Ectodermal cell (in vitro differentiated cells): Measurements from ENCODE around the gene TANK.
A peak's percentile ranks its signal among the peaks of the same experiment; 100 is the strongest.

Source experiments
- H3K27ac ChIP-seq: 2 replicates; pipeline ENCODE4 v1.7.0; 2013; ENCODE audit warnings: mild to moderate bottlenecking, low read depth, low read length; ENCODE audit not compliant: insufficient read depth, poor library complexity, severe bottlenecking
- H3K27me3 ChIP-seq: 2 replicates; pipeline ENCODE4 v1.7.0; 2013; ENCODE audit warnings: mild to moderate bottlenecking, low read length; ENCODE audit not compliant: insufficient read depth, control insufficient read depth, poor library complexity, severe bottlenecking
- H3K36me3 ChIP-seq: one replicate; pipeline ENCODE4 v1.7.0; 2013; ENCODE audit warnings: low read length; ENCODE audit not compliant: control insufficient read depth, insufficient read depth
- H3K4me1 ChIP-seq: one replicate; pipeline ENCODE4 v1.7.0; 2013; ENCODE audit warnings: low read length; ENCODE audit not compliant: control insufficient read depth, insufficient read depth
- H3K4me3 ChIP-seq: 2 replicates; pipeline ENCODE4 v1.7.0; 2013; ENCODE audit warnings: low read depth, low read length, control low read depth; ENCODE audit not compliant: insufficient read depth
- H3K9me3 ChIP-seq: 2 replicates; pipeline ENCODE4 v1.7.0; 2013; ENCODE audit warnings: mild to moderate bottlenecking, low read length, moderate library complexity; ENCODE audit not compliant: control insufficient read depth
- WGBS, 2 experiments: methylation state at CpG; one replicate each; pipeline ENCODE4 v1.1.7; 2013; ENCODE audit warnings: missing lambda C conversion rate in 2 of 2; 5-methylcytosine and 5-hydroxymethylcytosine counted together

Gene TANK

GRCh38 chr2:161223139-161223732 is 63.0 kb downstream of the TANK start:
- Histone ChIP-seq H3K36me3 (no peaks in the 10 kb centered on the region), H3K27me3 (no peaks in the 10 kb centered on the region), H3K4me1 (no peaks in the 10 kb centered on the region), H3K27ac (no peak overlapping the region), H3K4me3 (no peak overlapping the region), H3K9me3 (no peaks in the 10 kb centered on the region)
- WGBS, 2 experiments: 69% methylated on average over 3 of the region's 3 CpGs; no CpG with 5 or more reads in 1 of the 2 experiments

GRCh38 chr2:161228511-161229240 is 68.4 kb downstream of the TANK start:
- WGBS, 2 experiments: 92 to 98% methylated on average over 6 of the region's 6 CpGs
- Histone ChIP-seq H3K4me1 (no peaks in the 10 kb centered on the region), H3K9me3 (no peaks in the 10 kb centered on the region), H3K4me3 (no peak overlapping the region), H3K27me3 (no peaks in the 10 kb centered on the region), H3K36me3 (no peaks in the 10 kb centered on the region), H3K27ac (no peak overlapping the region)

DNA sequence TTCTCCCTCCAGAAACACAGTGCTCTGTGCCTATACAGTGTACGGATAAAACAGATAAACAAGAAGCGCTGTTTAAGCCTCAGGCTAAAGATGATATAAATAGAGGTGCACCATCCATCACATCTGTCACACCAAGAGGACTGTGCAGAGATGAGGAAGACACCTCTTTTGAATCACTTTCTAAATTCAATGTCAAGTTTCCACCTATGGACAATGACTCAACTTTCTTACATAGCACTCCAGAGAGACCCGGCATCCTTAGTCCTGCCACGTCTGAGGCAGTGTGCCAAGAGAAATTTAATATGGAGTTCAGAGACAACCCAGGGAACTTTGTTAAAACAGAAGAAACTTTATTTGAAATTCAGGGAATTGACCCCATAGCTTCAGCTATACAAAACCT is 70.7 kb downstream of the TANK start:
- no peaks in the 10 kb centered on the region for H3K4me1 ChIP-seq
- no peaks in the 10 kb centered on the region for H3K36me3 ChIP-seq
- H3K9me3 ChIP-seq: no peaks in the 10 kb centered on the region
- no peak overlapping the region for H3K27ac ChIP-seq
- WGBS, 2 experiments: 87 to 100% methylated on average over 4 of the region's 4 CpGs
- no peak overlapping the region for H3K4me3 ChIP-seq
- no peaks in the 10 kb centered on the region for H3K27me3 ChIP-seq

DNA sequence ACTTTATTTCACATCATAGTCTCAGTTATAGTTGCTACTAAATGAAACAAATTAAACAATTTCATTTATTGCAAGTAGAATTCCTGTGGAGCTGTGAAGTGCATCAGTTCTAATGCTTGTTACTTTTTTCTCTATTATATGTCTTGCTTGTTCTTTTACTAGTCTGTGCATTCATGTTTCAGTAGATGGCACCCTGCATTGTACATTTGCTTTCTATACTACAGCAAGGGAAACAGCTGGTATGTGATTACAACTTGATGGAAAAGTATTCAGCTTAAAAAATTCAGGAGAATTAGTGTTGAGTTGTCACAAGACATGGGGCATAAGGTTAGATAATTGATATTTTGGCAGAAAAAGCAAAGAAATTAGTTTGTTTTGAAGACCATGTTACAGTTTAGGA is 72.3 kb downstream of the TANK start:
- no peaks in the 10 kb centered on the region for H3K9me3 ChIP-seq
- peaks cover 5% of the 10 kb centered on the region for H3K4me1 ChIP-seq
- no peak overlapping the region for H3K4me3 ChIP-seq
- no peak overlapping the region for H3K27ac ChIP-seq
- H3K36me3 ChIP-seq: no peaks in the 10 kb centered on the region
- peaks cover 6% of the 10 kb centered on the region for H3K27me3 ChIP-seq

DNA sequence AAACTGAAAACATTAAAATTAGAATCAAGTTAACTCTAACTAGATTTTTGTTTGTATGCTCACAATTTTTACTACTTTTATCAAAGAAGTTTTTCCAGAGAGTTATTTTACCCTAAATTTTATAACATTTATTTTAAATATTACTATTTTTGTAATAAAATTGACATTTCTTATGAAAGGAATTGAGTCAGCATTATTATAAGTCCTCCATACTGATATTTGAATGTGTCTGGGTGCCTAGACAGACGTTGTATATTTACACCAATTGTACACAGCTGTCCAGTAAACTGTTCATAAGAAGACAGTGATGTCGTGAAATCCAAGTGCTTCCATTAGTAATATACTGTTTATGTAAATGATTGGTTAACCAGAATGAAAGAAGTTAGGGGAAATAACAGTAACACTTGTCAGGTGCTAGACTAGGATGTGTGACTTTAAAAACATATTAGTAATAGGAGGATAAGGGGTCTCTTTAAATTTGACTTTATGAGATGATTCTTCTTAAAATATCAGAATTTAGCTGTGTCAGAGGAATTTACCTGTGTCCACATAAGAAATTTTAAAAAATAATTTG is 73.7 kb downstream of the TANK start:
- Histone ChIP-seq H3K9me3 (no peaks in the 10 kb centered on the region), H3K27ac (no peak overlapping the region), H3K27me3 (peaks cover 13% of the 10 kb centered on the region), H3K4me1 (peaks cover 5% of the 10 kb centered on the region), H3K36me3 (no peaks in the 10 kb centered on the region), H3K4me3 (no peak overlapping the region)
- 94 to 95% methylated on average over 2 of the region's 2 CpGs for WGBS, 2 experiments

DNA sequence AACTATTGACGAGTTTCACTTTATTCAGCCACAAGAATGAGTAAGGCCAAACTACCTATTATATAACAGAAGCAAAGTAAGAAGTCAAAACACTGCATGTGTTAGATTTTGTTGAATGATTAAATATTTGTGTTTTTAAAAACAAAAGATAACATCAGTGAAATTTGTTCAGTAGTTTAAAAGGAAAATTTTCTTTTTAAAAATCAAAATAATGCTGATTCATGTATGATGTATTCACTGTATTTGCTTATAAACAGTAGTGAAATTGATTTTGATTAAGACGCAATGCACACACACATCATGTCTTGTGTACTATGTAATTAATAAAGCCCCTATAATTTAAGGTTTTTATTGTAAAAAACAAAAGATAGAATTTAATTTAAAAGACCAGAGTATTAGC is 74.4 kb downstream of the TANK start:
- H3K4me3 ChIP-seq: no peak overlapping the region
- H3K27me3 ChIP-seq: peaks cover 13% of the 10 kb centered on the region
- H3K27ac ChIP-seq: no peak overlapping the region
- peaks cover 5% of the 10 kb centered on the region for H3K4me1 ChIP-seq
- no peaks in the 10 kb centered on the region for H3K36me3 ChIP-seq
- WGBS, 2 experiments: no CpG with 5 or more reads among the region's 2 CpGs
- no peaks in the 10 kb centered on the region for H3K9me3 ChIP-seq

DNA sequence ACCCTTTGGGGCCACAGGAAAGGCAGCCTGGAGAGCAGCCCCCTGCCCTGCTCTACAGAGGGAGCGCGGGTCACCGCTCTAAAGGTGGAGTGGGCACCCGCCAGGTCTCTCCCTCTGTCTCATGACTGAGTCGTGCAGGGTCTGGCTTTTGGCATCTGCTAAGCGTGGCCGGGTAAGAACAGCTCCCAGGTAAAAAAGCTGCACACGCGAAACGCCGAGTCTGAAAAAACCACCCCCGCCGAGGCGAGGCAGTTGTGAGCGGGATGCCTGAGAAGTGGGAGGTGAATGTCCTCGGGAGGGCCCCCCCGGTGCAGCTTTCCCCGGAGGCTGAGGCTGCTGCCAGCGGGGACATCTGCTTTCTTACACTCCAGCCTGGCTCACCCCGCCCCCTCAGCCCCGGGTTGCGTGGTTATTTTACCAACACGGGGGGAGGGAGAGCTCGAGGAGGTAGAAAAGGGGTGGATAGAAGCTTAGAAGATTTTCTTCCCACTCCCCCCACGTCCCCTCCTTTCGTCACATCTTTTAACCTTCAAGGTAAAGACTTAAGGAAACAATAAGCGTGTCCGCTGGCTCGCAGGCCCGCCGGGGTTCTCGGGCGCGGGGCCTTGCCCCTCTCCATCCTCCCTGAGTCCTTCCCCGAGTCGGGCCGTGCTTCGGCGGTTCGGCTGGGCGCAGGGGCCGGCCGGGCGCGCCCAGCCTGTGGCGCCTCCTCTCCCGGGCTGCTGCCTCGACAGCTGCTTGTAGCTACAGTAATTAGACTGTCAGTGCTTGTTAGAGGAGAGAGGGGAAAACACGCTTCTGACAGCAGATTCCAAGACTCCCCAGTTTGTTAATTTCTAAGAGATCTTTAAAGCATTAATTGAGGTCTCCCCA is 77.4 kb downstream of the TANK start:
- Histone ChIP-seq H3K27me3 (peaks cover 37% of the 10 kb centered on the region), H3K36me3 (no peaks in the 10 kb centered on the region), H3K9me3 (no peaks in the 10 kb centered on the region), H3K4me3 (peak overlapping the region; percentile 42), H3K4me1 (peaks cover 13% of the 10 kb centered on the region), H3K27ac (no peak overlapping the region)
- 1% methylated on average over 45 to 46 of the region's 49 CpGs for WGBS, 2 experiments

DNA sequence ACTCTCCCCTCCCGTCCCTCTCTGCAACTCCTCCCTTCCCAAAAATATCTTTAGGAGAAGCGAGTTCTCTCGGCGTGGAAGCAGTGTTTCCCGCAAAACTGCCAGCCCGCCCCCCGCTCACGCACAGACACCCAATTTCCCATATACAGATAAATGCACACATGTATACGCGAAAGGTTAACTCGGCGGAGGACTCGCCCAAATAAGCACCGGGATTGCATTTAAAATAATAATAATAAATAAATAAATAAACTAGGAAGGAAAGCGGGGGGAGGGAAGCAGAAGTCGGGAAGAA is 78.0 kb downstream of the TANK start:
- H3K4me1 ChIP-seq: peaks cover 17% of the 10 kb centered on the region
- WGBS, 2 experiments: 1% methylated on average over 10 to 15 of the region's 16 CpGs
- H3K9me3 ChIP-seq: no peaks in the 10 kb centered on the region
- H3K4me3 ChIP-seq: peak overlapping the region; percentile 42
- no peaks in the 10 kb centered on the region for H3K36me3 ChIP-seq
- no peak overlapping the region for H3K27ac ChIP-seq
- peaks cover 37% of the 10 kb centered on the region for H3K27me3 ChIP-seq

DNA sequence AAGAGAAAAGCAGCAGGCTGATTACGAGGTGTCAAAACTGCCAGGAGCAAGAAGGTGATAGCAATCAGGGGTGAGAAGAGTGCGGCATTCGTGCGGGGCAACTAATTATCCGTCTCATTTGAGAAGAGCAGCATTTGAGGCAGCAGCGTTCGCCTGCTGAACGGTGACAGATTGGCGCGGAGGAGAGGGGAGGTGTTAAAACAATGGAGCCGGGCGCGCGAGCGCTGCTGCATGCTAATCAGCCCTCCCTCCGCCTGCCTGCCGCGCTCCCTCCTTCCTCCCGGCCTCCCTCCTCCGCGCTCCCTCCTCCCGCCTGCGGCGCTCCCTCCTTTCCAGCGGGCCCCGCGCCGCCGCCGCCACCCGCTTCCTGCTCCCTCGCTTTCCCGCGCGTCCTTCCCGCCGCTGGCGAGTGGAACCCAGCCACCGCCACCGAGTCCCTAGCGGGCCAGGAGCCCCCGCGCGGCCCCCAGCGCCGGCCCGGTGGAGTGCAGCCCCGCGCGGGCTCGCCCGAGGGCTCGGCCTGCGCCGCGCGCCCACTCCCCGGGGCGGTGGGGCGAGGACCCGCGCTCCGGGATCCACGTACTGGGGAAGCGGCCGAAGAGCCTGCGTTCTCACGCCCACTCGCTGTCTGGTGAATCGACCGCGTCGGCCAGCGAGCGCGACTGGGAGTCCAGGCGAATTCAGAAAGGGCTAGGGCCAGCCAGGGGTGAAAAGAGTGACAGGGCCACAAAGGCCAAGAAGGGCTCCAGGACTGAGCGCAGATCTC is 78.5 kb downstream of the TANK start:
- peaks cover 23% of the 10 kb centered on the region for H3K4me1 ChIP-seq
- peak overlapping the region; percentile 81 for H3K27ac ChIP-seq
- peaks cover 37% of the 10 kb centered on the region for H3K27me3 ChIP-seq
- no peaks in the 10 kb centered on the region for H3K9me3 ChIP-seq
- H3K4me3 ChIP-seq: peak overlapping the region; percentile 42
- WGBS, 2 experiments: 0% methylated on average over 78 of the region's 78 CpGs
- H3K36me3 ChIP-seq: no peaks in the 10 kb centered on the region
